Cortex of kidney (tissue), 1 donor: Measurements from ENCODE around the gene UBXN10.

Experiments used
- DNase-seq: peaks from one replicate; lab custom pipeline; 2025; lab: John Stamatoyannopoulos, UW

The UBXN10 gene

GRCh38 chr1:20185834-20186782 is at the start of gene UBXN10, which contains the start of gene PLA2G2C:
Gene UBXN10, plus strand, starts transcription at chr1:20186096. Its CDS starts 4,466 bp downstream, at chr1:20190562.
Gene PLA2G2C, minus strand, starts transcription at chr1:20186518. Its CDS starts 9,155 bp downstream, at chr1:20177363.
- DNase-seq, result no peak

GRCh38 chr1:20136249-20136648 is 49.6 kb upstream of the UBXN10 start:
- no peak for DNase-seq

- no peak for DNase-seq
Observed at GRCh38 chr1:20137055-20137454, 48.8 kb upstream of the UBXN10 start.

GRCh38 chr1:20137604-20138003 is 48.3 kb upstream of the UBXN10 start:
- no peak for DNase-seq

GRCh38 chr1:20138346-20138745 is 47.5 kb upstream of the UBXN10 start:
- DNase-seq, result no peak

GRCh38 chr1:20138961-20139550 is 46.8 kb upstream of the UBXN10 start, which contains the start of gene PLA2G2F:
Gene PLA2G2F, plus strand, starts transcription at chr1:20139323. Its CDS starts 105 bp downstream, at chr1:20139428.
- no peak for DNase-seq

GRCh38 chr1:20139776-20140612 is 45.9 kb upstream of the UBXN10 start:
- DNase-seq, result no peak

- no peak for DNase-seq
Observed at GRCh38 chr1:20141001-20141400, 44.9 kb upstream of the UBXN10 start.

GRCh38 chr1:20141466-20141865 is 44.4 kb upstream of the UBXN10 start:
- DNase-seq, result no peak

GRCh38 chr1:20142001-20142710 is 43.7 kb upstream of the UBXN10 start:
- no peak for DNase-seq

GRCh38 chr1:20143318-20143717 is 42.6 kb upstream of the UBXN10 start:
- no peak for DNase-seq

- DNase-seq, result no peak
Observed at GRCh38 chr1:20143734-20144565, 41.9 kb upstream of the UBXN10 start.

- DNase-seq, result no peak
Observed at GRCh38 chr1:20147846-20148570, 37.9 kb upstream of the UBXN10 start.

GRCh38 chr1:20148571-20149500 is 37.1 kb upstream of the UBXN10 start:
- DNase-seq, result no peak

- DNase-seq, result no peak
Observed at GRCh38 chr1:20149601-20150325, 36.1 kb upstream of the UBXN10 start.

GRCh38 chr1:20150326-20150705 is 35.6 kb upstream of the UBXN10 start:
- DNase-seq, result no peak

- no peak for DNase-seq
Observed at GRCh38 chr1:20150969-20151368, 34.9 kb upstream of the UBXN10 start.
